Tibial nerve (tissue), 3 donors: Measurements from ENCODE around the gene RASAL2.

ENCODE experiments used
- CTCF ChIP-seq, 5 experiments: fragments of 200-600 bp in 3 of 5; fragments of 450-650 bp in 2 of 5; sonication (generic) in 3 of 5; IDR thresholded peaks; one replicate each; pipeline ENCODE4 v1.5.1; 2016 to 2019; ENCODE audit warnings: antibody characterized with exemption in 5 of 5, mild to moderate bottlenecking in 3 of 5, moderate library complexity in 2 of 5
- POLR2A ChIP-seq, 2 donors: fragments of 450-650 bp; IDR thresholded peaks; one replicate each; pipeline ENCODE4 v1.6.1; 2017; ENCODE audit warnings: antibody characterized with exemption in 2 of 2, mild to moderate bottlenecking in 2 of 2, moderate library complexity in 2 of 2

GRCh38 chr1:178368208-178368607, 274.3 kb downstream of the RASAL2 start:
- TF ChIP-seq CTCF (IDR thresholded peaks at IDR 0.05), result no peak
- TF ChIP-seq POLR2A (IDR thresholded peaks at IDR 0.05), result no peak
